GM21528 (cell line): ENCODE measurements around the gene PTBP3.
"Not testable (repeated sequence)": the region's sequence is repeated elsewhere in the genome, so short reads cannot be mapped to it uniquely, and the experiment has no call there.

Source experiments
- ATAC-seq: cut with Tn5 transposase; IDR thresholded peaks from one replicate; pipeline ENCODE4 v1.9.1; 2021; ENCODE audit warnings: mild to moderate bottlenecking, moderate library complexity; ENCODE audit not compliant: unreplicated experiment, low FRiP score

PTBP3 gene

GRCh38 chr9:112224401-112225289 is 108.8 kb downstream of the PTBP3 start:
- ATAC-seq: peak; percentile 83

DNA sequence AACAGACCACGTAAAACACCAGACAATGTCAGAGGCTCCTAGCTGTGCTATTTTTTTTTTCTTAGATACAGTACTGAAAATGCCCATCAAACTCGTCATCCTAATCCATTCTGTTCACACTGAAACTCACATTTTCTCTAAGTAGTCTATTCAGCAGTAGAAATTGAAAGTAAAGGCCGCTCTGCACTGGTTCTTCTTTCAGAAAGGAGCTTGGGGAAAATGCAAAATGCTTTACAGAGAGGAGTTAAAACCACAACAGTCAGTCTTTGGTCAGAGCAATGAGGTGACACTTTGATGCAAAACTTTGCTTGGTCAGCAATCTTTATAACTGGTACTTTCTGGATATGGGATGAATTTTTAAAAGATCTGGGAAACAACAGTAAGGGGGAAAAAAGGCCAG is 114.5 kb downstream of the PTBP3 start:
- peak; percentile 94 for ATAC-seq

GRCh38 chr9:112212926-112213325 is 120.5 kb downstream of the PTBP3 start:
- no peak for ATAC-seq

- ATAC-seq: no peak
Measured at GRCh38 chr9:112207451-112207850, 126.0 kb downstream of the PTBP3 start.

- no peak for ATAC-seq
Measured at GRCh38 chr9:112203536-112203935, 129.9 kb downstream of the PTBP3 start.

GRCh38 chr9:112200711-112201110 is 132.7 kb downstream of the PTBP3 start:
- no peak for ATAC-seq

GRCh38 chr9:112198646-112199045 is 134.8 kb downstream of the PTBP3 start:
- ATAC-seq: no peak

DNA sequence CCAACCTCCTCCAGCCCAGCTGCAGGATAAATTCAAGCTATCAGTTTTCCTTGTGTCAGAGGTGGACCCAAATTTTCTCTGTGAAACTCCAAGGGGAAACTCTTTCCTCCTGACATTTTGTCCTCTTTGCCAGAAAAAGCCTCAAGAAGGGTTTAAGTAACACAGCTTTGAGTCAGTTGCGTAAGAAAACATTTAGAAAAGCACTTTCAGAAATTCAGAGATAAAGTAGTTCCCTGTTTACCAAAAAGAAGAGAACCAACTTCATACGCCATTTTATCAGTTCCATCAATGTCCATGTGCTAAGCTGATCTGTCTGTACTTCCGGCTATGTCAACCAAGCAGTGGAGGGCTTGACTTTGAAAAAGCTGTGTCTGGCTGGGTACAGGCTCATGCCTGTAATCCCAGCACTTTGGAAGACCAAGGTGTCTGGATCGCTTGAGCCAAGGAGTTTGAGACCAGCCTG is 138.4 kb downstream of the PTBP3 start:
- ATAC-seq: no peak

DNA sequence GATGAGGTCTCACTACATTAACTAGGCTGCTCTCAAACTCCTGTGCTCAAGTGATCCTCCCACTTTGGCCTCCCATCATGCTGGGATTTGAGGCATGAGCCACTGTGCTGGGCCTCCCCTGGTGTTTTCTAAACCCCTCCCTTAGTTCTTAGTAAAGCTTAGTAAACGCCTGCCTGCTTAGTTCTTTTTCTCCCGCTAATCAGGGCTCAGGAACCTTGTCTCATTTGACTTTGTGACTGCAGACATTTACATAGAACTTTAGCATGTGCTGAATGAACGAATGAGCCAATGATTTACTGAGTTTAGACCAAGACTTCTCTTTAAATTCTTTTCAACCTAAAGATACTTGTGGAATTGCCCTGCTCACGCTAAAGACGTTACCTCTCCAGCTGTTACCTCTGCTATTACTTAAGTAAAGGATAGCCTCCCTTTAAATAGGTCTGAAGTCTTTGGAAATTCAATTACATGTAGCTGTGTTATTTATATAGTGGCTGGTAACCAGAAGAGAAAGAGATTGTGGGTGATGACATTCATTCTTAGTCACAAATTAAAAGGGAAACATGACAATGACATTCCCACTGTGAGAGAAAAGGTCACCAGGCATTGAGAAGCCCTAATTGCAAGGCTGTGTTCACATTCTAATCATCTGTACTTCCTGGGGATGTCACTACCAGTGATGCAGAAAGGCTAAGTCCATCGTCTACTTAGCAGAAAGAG is 139.7 kb downstream of the PTBP3 start:
- ATAC-seq: no peak

DNA sequence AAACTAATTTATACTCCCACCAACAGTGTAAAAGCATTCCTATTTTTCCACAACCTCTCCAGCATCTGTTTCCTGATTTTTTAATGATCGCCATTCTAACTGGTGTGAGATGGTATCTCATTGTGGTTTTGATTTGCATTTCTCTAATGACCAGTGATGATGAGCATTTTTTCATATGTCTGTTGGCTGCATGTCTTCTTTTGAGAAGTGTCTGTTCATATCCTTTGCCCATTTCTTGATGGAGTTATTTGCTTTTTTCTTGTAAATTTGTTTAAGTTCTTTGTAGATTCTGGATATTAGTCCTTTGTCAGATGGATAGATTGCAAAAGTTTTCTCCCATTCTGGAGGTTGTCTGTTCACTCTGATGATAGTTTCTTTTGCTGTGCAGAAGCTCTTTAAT is 143.1 kb downstream of the PTBP3 start:
- not testable (repeated sequence) for ATAC-seq

DNA sequence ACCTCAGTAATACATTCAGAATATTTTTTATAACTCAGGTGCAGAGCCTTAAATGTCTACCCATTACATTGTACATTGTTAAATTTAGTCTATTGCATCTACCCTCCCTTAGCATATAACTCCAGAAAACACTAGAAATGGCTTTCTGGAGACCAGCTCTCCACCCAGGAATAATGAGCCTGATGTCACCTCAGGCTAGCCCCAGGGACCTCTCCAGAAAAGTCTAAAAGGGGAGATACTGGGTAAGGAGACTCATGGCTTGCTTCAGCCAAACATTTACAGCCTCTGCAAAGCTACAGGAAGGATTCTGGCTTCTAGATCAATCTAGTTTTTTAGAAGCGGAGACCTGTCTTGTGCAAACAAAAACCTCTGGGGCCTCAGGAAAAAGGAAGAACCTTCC is 144.5 kb downstream of the PTBP3 start:
- no peak for ATAC-seq

GRCh38 chr9:112187404-112187803 is 146.0 kb downstream of the PTBP3 start:
- no peak for ATAC-seq

- ATAC-seq: no peak
Measured at GRCh38 chr9:112186695-112187094, 146.7 kb downstream of the PTBP3 start.

DNA sequence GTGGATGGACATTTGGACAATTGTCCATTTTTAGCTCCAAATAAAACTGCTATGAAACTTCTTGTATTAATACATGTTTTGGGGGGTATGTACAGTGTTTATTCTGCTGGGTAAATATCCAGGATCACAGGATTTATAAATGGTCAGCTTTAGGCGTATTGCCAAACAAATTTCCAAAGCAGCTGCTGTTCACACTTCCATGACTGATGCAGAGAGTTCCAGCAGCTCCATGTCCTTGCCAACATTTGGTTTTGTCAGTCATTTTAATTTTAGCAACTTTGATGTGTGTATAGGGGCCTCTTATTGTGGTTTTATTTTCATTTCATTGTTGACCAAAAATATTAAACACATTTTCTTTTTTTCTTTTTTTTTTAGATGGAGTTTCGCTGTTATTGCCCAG is 148.5 kb downstream of the PTBP3 start:
- ATAC-seq: no peak

DNA sequence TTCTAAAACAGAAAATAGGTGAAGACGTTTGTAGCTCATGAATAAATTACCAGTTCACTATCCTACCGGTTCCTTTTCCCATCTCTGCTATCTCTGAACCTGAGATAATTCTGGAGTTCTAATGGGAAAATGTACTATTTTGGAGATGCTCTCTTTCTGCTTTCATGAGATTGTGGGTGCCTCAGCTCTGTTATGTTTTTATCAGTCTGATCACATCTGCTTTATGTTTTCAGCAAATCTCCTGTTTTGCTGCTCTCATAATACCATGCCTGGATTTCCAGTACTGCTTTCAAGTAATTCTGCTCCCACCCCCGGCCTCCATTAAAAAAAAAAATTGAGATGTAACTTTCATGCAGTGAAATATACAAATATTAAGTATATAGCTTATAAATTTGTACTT is 149.2 kb downstream of the PTBP3 start:
- ATAC-seq: no peak

DNA sequence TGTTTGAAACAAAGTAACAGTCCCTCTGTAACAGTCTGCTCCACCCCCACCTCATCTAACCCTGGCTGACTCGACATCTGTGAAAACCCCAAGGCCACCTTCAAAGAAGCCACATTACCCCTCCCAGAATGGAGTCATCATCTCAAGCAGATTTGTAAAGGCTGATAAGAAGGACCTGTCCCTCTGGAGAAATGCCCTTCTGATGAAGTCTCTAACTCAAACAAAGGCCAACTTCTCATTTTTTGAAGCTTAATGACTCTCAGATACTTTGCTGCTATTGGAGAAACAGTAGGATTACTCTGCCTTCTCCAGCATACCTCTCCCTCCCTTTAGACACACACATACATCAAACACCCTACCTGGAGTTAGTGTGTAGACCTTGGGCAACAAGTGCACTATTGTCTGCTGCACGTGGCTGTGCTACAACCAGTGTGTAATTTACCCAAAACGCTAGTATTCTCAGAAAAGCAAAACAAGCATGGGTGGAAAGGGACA is 153.0 kb downstream of the PTBP3 start:
- ATAC-seq: no peak

DNA sequence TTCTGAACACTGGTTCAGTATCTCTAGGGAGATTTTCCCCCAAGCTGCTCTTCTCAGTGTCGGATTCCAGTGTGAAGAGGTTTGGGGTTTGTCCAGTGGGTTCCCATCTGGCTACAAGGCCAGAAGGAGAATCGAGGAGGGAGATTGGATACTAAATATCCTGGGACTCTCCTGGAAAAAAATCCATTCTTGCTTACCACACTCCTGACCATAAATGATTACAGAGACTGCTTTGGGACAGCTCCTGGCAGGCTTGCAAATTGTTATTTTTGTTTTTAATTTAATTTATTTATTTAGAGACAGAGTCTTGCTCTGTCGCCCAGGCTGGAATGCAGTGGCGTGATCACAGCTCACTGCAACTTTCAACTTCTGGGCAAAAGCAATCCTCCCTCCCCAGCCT is 153.6 kb downstream of the PTBP3 start:
- ATAC-seq: no peak

- ATAC-seq: no peak
Measured at GRCh38 chr9:112176524-112176923, 156.9 kb downstream of the PTBP3 start.

DNA sequence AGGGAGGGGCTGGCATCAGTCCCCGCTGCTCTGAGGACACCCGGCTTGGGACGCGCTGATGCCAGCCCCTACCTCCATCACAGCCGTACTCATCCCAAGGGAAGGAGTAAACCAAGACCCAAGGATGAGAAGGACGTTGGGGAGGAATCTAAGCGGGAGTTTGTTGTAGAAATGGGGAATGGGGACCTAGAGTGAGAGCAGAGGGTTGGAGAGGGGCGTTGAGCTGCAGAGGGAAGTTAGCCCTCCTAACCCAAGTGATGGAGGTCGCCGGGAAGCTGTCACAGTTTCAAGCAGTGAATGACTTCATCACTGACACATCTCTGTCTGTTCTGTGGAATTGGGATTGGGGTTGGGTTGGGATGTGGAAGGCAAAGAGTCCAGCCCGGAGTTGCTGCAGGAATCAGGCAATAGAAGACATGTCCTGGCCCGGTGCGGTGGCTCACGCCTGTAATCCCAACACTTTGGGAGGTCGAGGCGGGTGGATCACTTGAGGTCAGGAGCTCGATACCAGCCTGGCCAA is 157.6 kb downstream of the PTBP3 start:
- ATAC-seq: no peak

DNA sequence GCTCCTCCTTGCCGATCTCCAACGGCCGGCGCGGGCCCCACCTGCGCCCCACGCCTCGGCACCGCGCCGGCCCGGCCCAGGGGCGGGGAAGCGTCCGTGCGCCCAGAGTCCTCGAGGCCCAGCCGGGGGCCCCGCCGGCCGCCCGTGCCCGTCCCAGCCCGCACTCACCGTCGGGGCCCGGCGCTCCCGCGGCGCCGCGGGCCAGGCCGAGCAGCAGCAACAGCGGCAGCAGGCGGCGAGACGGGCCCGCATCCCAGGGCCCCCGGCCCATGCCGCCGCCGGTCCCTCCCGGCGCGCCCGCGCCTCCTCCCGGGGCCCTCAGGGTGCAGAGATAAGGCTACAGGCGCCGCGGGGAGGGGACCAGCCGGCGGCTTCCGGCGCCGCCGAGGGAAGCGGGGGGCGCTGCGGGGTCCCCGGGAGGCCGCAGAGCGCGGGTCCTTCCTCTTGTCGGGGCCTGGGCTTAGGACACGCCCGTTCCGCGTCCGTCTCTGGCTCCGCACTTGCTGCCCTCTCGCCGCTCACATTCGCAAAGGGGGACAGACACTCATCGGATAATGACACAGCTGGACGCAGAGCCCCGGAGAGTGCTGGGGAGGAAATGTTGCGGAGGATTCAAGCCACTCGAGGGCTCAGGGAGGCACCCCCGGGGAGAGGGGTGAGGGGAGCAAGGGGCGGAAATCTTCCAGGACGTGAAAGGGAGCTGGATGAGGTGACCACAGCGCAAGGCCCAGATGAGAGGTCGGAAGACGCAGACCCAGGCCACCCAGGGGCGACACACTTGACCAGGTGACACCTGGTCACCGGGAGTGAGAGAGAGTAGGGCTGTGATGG is 158.2 kb downstream of the PTBP3 start, which contains the start of gene SUSD1:
Gene SUSD1 (minus strand): TSS at position 333 of the 831 bp plus-strand sequence. CDS start 62 bp downstream, at position 271.
- ATAC-seq: peak; percentile 58
